Endothelial cell of umbilical vein (primary cell): ENCODE data around the gene KLK3.

ENCODE experiments used
- CTCF ChIP-seq, 2 donors: IDR thresholded peaks; 1 replicate in 1 of 2; 2 replicates in 1 of 2; pipeline ENCODE4 v1.5.1; 2011; ENCODE audit warnings: low read length in 2 of 2, mild to moderate bottlenecking in 2 of 2, moderate library complexity in 2 of 2, control low read depth in 1 of 2, inconsistent platforms in 1 of 2, low read depth in 1 of 2; ENCODE audit not compliant: insufficient read depth in 1 of 2; ENCODE audit errors: extremely low read depth in 1 of 2
- JUN ChIP-seq: IDR thresholded peaks from 2 replicates; pipeline ENCODE4 v1.6.1; 2011; ENCODE audit warnings: borderline replicate concordance, low read depth; ENCODE audit not compliant: insufficient read length, insufficient read depth
- POLR2A ChIP-seq: IDR thresholded peaks from 2 replicates; pipeline ENCODE4 v1.6.1; 2012; ENCODE audit warnings: low read depth, mild to moderate bottlenecking, control low read depth, low read length
- POLR2AphosphoS5 ChIP-seq: IDR thresholded peaks from 2 replicates; pipeline ENCODE4 v1.6.1; 2012; ENCODE audit warnings: low read depth, mild to moderate bottlenecking, control low read depth, low read length, moderate library complexity; ENCODE audit not compliant: insufficient read depth

GRCh38 chr19:50808856-50809255 is 45.9 kb upstream of the KLK3 start:
- TF ChIP-seq POLR2A (no peak), JUN (no peak), CTCF (IDR thresholded peaks at IDR 0.05; ENCODE audit: extremely low read depth in 1 of 2, insufficient read depth in 1 of 2, low read depth in 1 of 2, low read length in 2 of 2) (no peak), POLR2AphosphoS5 (no peak)
